Effector memory CD4-positive, alpha-beta T cell (primary cell): ENCODE results near the gene SPDYA.

Source experiments
- DNase-seq, 3 donors: peaks; one replicate each; pipeline ENCODE4 v3.0.0-alpha.2; 2020
- H3K27ac ChIP-seq: 2 replicates; pipeline ENCODE4 v1.7.0; 2013; ENCODE audit warnings: mild to moderate bottlenecking, low read length, moderate library complexity; ENCODE audit not compliant: insufficient read depth, poor library complexity, severe bottlenecking
- H3K27me3 ChIP-seq: replicated peaks from 2 replicates; pipeline ENCODE4 v1.7.0; 2013; ENCODE audit warnings: mild to moderate bottlenecking, low read length; ENCODE audit not compliant: insufficient read depth, control insufficient read depth, poor library complexity, severe bottlenecking
- H3K36me3 ChIP-seq: 2 replicates; pipeline ENCODE4 v1.7.0; 2013; ENCODE audit warnings: mild to moderate bottlenecking, low read length, moderate library complexity; ENCODE audit not compliant: control insufficient read depth, insufficient read depth
- H3K4me1 ChIP-seq: 2 replicates; pipeline ENCODE4 v1.7.0; 2013; ENCODE audit warnings: low read length, mild to moderate bottlenecking; ENCODE audit not compliant: control insufficient read depth, insufficient read depth, poor library complexity, severe bottlenecking
- H3K4me3 ChIP-seq: 2 replicates; pipeline ENCODE4 v1.7.0; 2013; ENCODE audit warnings: low read length, low read depth, mild to moderate bottlenecking; ENCODE audit not compliant: insufficient read depth, poor library complexity, severe bottlenecking
- H3K9me3 ChIP-seq: 2 replicates; pipeline ENCODE4 v1.7.0; 2013; ENCODE audit warnings: mild to moderate bottlenecking, low read length, moderate library complexity; ENCODE audit not compliant: control insufficient read depth

SPDYA gene

DNA sequence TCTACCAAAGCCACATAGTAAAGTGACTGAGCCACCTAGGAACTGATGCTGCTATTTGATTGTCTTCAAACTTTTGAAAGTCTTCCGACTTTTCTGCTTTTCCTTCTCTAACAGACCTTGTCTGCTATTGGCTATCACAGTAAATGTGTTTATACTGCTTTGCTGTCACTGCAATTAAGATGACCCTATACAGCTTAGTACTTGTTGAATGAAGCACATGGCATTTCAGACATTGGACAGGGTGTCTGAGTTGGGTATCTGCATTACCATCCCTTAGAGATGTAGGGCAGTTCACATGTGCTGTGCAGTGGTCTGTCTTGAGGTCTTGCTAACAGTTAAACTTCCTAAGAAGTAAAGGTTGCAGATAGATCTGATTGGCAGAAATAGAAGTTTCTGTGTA is 87.4 kb downstream of the SPDYA start:
- DNase-seq, result no peak
- no peak overlapping the region for H3K27ac ChIP-seq
- H3K4me1 ChIP-seq, result peaks cover 26% of the 10 kb centered on the region
- H3K4me3 ChIP-seq, result no peak overlapping the region
- H3K27me3 ChIP-seq, result no peaks in the 10 kb centered on the region
- peaks cover 10% of the 10 kb centered on the region for H3K36me3 ChIP-seq
- no peaks in the 10 kb centered on the region for H3K9me3 ChIP-seq
